Measurements from ENCODE around the gene CHRNB2.

CHRNB2 gene

DNA sequence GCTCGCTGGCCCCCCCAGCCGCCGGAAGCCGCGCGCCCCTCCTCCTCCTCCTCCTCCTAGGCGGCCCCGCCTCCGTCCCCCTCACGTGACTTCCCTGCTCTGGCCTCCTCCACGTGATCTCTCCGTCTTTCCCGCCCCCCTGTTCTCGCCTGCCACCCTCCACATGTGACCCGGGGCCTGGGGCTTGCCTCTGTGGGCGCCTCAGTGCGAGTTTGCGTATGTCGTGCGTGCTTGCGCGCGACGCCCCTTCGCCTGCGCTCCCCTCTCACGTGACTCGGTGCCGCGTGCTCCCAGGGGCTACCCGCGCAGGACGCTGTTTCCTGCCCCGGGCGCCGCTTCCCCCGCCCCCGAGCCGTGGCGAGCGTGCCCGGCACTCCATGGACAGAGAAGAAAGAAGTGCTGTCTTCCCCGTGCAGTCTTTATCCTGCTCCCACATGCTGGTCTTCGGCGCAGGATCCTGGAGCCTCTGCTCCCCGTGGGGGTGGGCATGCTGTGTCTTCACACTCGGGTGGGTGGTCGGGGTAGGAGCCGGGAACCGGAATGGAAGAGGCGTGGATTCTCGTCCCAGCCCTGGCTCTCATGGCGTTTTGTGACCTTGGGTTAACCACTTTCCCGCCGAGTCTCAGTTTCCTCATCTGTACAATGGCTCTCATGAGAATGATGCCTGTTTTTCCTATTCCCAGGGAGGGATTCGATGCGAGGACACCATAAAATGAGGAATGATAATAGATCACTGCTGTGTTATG is 8.7 kb upstream of the CHRNB2 start (continued):
- TF ChIP-seq KLF8 (tag by site-specific recombination; IDR thresholded peaks at IDR 0.05) (peak; percentile 97), ZNF132 (tag by site-specific recombination; IDR thresholded peaks at IDR 0.05; ENCODE audit: borderline replicate concordance) (no peak), REST (tag by site-specific recombination; IDR thresholded peaks at IDR 0.05) (no peak; the same call in none of the 2 replicates), ZNF280C (tag by site-specific recombination; IDR thresholded peaks at IDR 0.05) (no peak), MZF1 (tag by site-specific recombination; IDR thresholded peaks at IDR 0.05; ENCODE audit: borderline replicate concordance) (peak; percentile 75), TRIM28 (IDR thresholded peaks at IDR 0.05; ENCODE audit: borderline replicate concordance, low read length) (peak; percentile 96)
- TF ChIP-seq, protein P1, sequence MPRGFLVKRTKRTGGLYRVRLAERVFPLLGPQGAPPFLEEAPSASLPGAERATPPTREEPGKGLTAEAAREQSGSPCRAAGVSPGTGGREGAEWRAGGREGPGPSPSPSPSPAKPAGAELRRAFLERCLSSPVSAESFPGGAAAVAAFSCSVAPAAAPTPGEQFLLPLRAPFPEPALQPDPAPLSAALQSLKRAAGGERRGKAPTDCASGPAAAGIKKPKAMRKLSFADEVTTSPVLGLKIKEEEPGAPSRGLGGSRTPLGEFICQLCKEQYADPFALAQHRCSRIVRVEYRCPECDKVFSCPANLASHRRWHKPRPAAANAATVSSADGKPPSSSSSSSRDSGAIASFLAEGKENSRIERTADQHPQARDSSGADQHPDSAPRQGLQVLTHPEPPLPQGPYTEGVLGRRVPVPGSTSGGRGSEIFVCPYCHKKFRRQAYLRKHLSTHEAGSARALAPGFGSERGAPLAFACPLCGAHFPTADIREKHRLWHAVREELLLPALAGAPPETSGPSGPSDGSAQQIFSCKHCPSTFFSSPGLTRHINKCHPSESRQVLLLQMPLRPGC (tag by site-specific recombination; IDR thresholded peaks at IDR 0.05), result peak; percentile 92

GRCh38 chr1:154559466-154560044 is 8.0 kb upstream of the CHRNB2 start:
- Histone ChIP-seq H3K4me3 (ENCODE audit: low read depth, low read length) (peak overlapping the region; percentile 81; the same call in 1 of the 2 replicates), H3K9me3 (ENCODE audit: control insufficient read depth, insufficient read depth, low read depth, low read length) (no peaks in the 10 kb centered on the region), H3K4me1 (ENCODE audit: control insufficient read depth, insufficient read depth, low read length) (no peaks in the 10 kb centered on the region), H3K27ac (ENCODE audit: extremely low read depth, low read depth, low read length) (peak overlapping the region; percentile 73), H3K36me3 (ENCODE audit: control insufficient read depth in 2 of 2, insufficient read depth in 1 of 2, low read length in 2 of 2) (peaks cover 0 to 20% of the 10 kb centered on the region in 2 experiments; a peak in 1 of 3 replicates)
- POLR2A ChIA-PET, result interaction anchor here (0.5 to 0.7 kb wide), 2 partner anchors 397 to 478 kb away, joined by 3 to 7 read pairs; partner anchors contain the start of gene PBXIP1
- CTCF ChIA-PET, result interaction anchor here (0.6 to 2.3 kb wide), 51 partner anchors 9 to 532 kb away, joined by 3 to 35 read pairs (median 4); partner anchors contain the start of gene KCNN3
- TF ChIP-seq ZNF155 (tag by site-specific recombination; IDR thresholded peaks at IDR 0.05) (no peak), ZNF214 (tag by site-specific recombination; IDR thresholded peaks at IDR 0.05; ENCODE audit: borderline replicate concordance) (no peak), ZBTB17 (tag by site-specific recombination; IDR thresholded peaks at IDR 0.05) (0 out of 2 replicates have a peak, but pooled peaks have one; percentile 29), ZBTB8A (tag by site-specific recombination; IDR thresholded peaks at IDR 0.05) (peak; percentile 55; the same call in 1 of the 2 replicates), ZNF600 (tag by site-specific recombination; IDR thresholded peaks at IDR 0.05) (0 out of 2 replicates have a peak, but pooled peaks have one; percentile 44), CTCF (tag by site-specific recombination; IDR thresholded peaks at IDR 0.05) (peak; percentile 91), MZF1 (tag by site-specific recombination; IDR thresholded peaks at IDR 0.05; ENCODE audit: borderline replicate concordance) (peak; percentile 33), ZNF660 (tag by site-specific recombination; IDR thresholded peaks at IDR 0.05) (peak; percentile 68; the same call in 1 of the 2 replicates), ZBTB20 (tag by site-specific recombination; IDR thresholded peaks at IDR 0.05) (no peak), ZNF366 (tag by site-specific recombination; conservative IDR thresholded peaks at IDR 0.05) (no peak), ZNF624 (tag by site-specific recombination; IDR thresholded peaks at IDR 0.05) (no peak), TRIM28 (IDR thresholded peaks at IDR 0.05; ENCODE audit: borderline replicate concordance, low read length) (peak; percentile 88), ZNF792 (tag by site-specific recombination; IDR thresholded peaks at IDR 0.05) (no peak), ZNF561 (tag by site-specific recombination; IDR thresholded peaks at IDR 0.05; ENCODE audit: borderline replicate concordance) (no peak)
- TF ChIP-seq, protein P2, sequence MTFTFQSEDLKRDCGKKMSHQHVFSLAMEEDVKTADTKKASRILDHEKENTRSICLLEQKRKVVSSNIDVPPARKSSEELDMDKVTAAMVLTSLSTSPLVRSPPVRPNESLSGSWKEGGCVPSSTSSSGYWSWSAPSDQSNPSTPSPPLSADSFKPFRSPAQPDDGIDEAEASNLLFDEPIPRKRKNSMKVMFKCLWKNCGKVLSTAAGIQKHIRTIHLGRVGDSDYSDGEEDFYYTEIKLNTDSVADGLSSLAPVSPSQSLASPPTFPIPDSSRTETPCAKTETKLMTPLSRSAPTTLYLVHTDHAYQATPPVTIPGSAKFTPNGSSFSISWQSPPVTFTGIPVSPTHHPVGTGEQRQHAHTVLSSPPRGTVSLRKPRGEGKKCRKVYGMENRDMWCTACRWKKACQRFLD (tag by site-specific recombination; IDR thresholded peaks at IDR 0.05), result no peak
- TF ChIP-seq, protein P3, sequence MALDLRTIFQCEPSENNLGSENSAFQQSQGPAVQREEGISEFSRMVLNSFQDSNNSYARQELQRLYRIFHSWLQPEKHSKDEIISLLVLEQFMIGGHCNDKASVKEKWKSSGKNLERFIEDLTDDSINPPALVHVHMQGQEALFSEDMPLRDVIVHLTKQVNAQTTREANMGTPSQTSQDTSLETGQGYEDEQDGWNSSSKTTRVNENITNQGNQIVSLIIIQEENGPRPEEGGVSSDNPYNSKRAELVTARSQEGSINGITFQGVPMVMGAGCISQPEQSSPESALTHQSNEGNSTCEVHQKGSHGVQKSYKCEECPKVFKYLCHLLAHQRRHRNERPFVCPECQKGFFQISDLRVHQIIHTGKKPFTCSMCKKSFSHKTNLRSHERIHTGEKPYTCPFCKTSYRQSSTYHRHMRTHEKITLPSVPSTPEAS (tag by site-specific recombination; IDR thresholded peaks at IDR 0.05), result no peak; the same call in 1 of the 2 replicates

All from HEK293 (cell line).